ENCODE data around the gene SHBG.
"Not testable (repeated sequence)": the region's sequence is repeated elsewhere in the genome, so short reads cannot be mapped to it uniquely, and the experiment has no call there.

Gene SHBG

DNA sequence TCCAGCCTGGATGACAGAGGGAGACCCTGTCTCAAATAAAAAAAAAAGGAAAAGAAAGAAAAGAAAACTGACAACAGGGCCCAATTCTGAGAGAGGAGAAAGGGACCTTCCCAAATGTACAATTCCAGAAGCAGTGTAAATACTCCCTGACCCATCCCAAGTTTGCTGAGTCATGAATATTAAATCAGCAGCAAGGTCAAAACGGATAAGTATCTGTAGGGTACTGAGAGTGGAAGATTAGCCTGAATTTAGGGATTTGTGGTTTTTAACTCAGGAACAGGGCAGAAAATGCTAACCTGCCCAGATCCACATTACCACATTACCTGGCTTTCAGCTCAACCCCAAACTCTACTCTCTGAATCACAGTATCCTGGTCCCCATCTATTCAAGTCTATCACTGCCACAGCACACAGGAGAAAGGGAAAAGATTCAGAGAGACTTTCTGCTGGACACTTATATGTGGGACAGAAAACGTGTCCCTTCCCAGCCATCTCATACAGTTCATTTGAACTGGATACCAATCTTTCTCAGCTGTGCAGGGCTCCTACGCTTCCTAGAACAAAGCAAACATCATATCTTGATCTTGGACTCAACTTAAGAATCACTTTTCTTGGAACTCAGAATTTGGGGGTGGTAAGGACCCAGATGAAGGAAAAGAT is 18.2 kb upstream of the SHBG start:
- DNase-seq = no peak

DNA sequence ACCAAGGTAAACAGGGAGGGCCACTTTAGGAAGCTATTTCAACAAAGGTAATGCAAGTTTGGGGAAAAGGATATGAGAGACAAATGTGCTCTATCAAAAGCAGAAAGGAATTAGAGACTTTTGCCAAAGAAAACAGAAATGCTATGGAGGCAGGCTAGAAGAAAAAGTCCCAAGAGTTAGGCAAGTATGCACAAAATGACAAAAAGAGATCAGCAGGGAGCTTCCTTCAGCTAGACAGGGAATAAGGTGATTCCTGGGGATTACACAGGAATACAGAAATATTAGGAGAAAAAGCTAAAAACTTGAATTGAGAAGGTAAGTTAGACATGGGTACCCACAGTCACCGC is 17.7 kb upstream of the SHBG start:
- no peak for DNase-seq

DNA sequence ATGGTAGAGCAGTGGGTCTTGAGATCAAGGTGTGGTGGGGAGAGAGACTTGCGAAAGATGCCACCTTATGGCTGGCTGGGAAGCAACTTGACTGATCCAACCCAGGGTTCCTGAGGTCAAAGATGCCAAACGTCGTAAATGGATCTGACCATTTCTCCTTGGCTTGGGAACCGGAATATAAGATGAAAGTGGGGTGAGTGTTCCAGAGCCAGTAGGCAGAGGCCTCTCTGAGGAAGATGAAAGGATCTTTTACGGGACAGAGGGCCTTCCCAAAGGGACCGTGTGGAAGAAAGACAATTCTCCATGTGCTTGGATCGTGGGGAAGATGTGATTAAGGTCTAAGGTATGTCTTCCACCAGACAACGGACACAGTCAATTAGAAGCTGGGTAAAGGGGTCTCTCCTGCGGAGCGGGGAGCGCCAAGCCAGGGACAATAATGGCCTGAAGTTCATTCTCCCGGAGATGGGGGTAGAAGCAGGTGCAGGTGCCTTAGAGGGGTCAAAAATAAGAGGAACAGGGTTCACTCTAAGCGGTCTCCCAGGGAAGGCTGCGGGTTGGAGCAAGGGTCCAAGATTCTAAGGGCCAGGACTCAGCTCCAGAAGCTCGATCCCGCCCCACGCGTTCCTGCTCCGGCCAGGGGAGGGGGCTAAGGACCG is 16.0 kb upstream of the SHBG start:
- peak; percentile 63 for DNase-seq

DNA sequence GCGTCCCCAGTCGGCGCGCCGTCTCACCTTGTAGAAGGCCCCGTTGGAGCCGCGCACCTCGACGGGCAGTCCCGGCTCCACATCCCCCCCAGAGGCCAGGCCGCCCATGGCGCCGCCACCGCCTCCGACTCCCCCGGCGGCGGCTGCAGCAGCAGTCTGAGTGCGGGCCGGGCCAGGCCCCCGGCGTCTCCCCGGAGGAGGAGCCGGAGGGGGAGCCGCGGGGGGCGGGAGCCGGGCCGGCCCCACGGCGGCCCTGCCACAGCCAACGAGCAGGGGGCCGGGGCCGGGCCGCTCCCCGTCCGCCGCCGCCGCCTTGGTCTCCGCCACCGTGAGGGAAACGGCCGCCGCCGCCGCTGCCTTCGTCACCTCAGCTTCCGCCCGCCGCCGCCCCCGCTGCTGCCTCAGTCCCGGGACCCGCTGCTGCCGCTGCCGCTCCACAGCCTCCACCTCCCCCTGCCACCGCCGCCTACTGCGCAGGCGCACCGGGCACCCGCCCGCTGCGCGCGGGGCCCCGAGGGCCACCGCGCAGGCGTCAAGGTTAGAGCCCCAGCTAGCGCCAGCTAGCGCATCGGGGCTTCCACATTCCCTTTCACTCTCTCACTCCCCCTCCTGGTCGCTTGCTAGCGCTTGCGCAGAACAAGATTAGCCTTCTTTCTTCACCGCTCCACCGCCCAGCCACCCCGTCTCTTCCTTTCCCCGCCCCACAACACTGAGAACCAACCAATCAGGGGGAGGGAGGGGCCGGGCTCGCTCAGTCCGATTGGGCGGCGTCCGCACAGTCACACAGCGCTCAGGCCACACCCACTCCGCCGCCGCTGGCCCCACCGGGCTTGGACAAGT is 15.3 kb upstream of the SHBG start, which contains the start of gene FXR2:
Gene FXR2 (minus strand): TSS at position 473 of the 840 bp plus-strand sequence. CDS start 365 bp downstream, at position 108.
- peak; percentile 100 for DNase-seq

DNA sequence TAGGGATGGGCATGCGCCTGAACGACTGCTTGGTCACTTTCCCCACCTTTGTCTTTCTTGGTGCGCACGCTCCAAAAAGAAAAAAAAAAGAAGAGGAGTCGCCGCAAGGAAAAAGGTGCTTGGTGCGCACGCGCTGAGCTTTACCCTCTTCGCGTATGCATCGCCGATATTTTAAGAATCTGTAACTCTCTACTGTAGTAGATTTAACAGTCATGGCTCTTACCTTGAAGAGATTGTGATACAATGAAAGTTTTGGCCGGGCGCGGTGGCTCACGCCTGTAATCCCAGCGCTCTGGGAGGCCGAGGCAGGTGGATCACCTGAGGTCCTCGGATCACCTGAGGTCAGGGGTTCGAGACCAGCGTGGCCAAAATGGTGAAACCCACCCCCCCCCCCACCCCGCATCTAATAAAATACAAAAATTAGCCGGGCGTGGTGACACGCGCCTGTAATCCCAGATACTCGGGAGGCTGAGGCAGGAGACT is 14.6 kb upstream of the SHBG start:
- DNase-seq = no peak

DNA sequence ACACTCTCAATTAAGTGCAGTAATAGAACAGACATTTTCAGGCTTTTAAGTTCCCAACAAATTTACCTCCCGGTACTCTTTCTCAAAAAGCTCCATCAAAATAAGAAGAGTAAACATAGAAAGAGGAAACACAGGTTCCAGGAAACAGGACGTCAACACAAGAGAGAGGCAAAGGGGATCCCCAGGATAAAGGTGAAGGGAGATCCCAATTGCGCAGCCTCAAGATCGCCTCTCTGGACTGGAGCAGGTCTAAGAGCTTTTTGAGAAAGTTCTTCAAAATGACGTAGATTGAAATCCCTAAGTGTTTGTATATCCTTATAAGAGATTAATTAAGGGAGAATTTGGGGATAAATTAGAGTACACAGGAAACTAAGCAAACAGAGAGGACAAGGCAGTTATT is 11.3 kb upstream of the SHBG start:
- DNase-seq = no peak

DNA sequence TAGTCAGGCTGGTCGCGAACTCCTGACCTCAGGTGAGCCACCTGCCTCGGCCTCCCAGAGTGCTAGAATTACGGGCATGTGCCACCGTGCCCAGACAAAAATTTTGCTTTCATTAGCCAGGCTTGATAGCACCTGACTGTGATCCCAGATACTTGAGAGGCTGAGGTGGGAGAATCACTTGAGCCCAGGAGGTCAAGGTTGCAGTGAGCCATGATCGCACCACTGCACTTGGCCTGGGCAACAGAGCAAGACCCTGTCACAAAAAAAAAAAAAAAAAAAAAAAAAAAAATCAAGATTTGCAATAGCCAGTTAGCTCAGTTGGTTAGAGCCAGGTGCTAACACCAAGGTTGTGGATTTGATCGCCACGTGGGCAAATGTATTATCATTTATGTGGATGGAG is 9.1 kb upstream of the SHBG start:
- DNase-seq = no peak

DNA sequence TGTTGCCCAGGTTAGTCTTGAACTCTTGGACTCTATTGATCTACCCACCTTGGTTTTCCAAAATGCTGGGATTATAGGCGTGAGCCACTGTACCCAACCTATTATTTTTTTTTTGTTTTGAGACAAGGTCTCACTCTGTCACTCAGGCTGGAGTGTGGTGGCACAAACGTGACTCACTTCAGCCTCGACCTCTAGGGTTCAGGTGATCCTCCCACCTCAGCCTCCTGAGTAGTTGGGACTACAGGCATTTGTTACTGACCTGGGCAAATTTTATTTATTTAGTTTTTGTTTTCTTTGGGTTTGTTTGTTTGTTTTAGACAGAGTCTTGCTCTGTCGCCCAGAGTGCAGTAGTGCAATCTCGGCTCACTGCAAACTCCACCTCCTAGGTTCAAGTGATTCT is 6.3 kb upstream of the SHBG start:
- no peak for DNase-seq

DNA sequence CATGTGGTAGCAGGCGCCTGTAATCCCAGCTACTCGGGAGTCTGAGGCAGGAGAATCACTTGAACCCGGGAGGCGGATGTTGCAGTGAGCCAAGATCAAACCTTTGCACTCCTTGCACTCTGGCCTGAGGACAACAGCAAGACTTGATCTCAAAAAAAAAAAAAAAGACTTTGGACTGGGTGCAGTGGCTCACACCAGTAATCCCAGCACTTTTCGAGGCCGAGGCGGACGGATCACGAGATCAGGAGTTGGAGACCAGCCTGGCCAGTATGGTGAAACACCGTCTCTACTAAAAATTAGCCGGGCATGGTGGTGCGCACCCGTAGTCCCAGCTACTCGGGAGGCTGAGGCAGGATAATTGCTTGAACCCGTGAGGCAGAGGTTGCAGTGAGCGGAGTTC is 4.2 kb upstream of the SHBG start:
- DNase-seq = not testable (repeated sequence)

DNA sequence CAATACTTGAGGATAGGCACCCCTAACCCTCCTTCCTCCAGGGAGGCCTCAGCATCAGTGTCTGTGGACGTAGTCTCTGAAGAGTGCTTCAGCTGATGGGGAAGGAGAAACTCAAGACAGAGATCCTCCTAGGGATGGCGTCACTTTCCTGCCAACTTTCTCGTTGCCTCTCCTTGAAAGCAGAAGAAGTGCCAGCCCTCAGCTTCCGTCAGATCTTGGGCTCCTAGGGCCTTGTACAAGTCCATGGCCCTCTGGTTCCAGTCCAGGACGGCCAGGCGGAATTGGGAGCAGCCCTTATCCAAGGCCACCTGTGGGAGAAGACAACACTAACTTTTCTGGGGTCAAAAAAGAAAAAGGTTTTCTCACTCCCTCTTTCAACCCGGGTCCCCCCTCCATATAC is 3.6 kb upstream of the SHBG start:
- no peak for DNase-seq

DNA sequence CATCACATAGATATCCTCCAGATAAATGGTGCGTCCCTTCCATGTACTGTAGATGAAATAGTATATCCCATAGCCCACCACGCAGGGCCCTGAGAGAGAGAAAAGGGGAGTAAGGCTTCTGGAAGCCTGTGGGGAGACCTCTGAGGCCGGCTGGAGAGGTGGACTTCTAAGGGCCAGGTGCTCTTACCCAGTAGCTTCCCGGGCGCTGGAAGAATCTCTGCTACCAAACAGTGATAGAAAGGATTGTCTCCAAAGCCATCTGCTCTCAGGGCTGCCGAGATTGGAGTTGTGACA is 3.0 kb upstream of the SHBG start:
- DNase-seq = no peak

DNA sequence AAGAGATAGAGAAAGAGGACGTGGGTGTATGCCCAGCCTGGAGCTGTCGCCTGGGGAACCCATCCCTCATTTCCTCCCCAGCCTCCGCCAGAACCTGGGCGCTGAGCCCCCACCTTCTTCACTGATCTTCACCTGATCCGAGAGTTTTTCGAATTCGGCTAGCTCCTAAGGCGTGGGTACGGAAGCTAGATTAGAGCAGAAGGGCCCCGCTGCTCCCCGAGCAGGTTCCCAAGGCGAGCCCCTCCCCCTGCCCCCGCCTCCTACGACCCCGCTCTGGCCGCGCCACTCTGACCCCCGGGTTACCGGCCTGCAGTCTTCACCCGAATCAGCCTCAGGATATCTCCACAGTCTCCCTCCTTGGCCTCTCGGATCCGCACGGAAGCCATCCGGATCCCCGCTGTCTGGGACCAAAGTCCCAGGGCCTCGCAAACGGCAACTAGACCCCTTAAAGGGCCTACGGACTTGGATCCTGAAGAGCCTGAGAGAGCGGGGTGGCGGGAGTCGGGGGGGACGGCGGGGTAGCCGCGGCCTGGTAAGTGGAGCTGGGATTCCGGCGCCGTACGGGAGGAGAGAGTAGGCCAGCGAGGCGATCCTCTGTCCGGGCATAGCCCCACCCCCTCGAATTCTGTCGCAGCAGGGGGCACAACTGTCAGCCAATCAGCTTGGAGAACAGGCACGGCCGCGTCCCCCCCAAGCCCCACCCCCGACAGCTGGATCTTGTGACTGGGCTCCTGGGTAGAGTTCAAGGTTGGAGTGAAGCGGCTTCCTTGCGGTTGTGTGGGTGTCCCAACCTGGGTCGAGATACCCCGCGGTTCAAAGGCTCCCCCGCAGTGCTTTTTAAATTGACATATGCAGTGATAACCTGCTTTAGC is 2.4 kb upstream of the SHBG start, which contains the start of gene SAT2:
Gene SAT2 (minus strand): TSS at position 572 of the 872 bp plus-strand sequence. CDS start 186 bp downstream, at position 386.
- peak; percentile 95 for DNase-seq

DNA sequence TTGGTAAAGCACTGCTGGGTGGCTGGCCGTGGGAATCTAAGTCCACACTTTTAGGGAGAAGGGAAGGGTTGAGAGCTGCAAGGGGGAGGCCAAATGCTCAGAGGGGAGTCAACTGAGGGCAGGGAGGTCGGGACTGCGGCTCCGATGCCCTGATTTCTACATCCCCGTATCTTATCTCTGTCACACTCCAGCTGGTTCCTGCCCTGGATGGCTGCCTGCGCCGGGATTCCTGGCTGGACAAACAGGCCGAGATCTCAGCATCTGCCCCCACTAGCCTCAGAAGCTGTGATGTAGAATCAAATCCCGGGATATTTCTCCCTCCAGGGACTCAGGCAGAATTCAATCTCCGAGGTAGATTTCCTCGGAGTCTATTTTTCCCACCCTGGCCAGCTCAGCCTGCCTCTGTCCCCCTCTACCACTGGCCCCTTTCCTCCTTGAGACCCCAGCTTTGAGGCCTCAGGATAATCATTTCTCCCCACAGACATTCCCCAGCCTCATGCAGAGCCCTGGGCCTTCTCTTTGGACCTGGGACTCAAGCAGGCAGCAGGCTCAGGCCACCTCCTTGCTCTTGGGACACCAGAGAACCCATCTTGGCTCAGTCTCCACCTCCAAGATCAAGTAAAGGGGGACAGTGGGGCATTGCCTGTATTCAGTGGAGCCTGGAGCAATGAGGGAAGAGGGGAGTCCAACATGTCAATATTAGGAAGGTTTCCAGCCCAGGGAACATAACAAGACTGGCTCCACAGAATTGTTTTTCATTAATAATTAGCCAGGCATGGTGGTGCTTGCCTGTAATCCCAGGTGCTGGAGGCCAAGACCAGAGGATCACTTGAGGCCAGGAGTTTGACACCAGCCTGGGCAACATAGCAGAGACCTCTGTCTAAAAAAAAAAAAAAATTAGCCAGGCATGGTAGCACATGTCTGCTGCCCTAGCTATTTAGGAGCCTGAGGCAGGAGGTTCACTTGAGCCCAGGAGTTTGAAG is 1.8 kb downstream of the SHBG start:
- DNase-seq = no peak

DNA sequence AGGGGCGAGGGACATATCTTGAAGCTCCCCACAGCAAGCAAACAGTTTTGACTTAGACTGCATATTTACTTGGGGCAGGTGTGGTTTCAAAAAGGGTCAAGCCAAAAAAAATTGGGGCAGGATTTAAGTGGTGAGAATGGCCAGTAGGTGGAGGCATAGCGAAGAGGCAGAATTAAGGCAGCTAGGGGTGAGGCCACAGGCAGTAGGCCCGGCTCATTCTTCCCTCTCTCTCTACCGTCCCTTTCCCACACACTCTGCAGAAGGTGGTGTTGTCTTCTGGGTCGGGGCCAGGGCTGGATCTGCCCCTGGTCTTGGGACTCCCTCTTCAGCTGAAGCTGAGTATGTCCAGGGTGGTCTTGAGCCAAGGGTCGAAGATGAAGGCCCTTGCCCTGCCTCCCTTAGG is 2.6 kb downstream of the SHBG start:
- DNase-seq = peak; percentile 44

DNA sequence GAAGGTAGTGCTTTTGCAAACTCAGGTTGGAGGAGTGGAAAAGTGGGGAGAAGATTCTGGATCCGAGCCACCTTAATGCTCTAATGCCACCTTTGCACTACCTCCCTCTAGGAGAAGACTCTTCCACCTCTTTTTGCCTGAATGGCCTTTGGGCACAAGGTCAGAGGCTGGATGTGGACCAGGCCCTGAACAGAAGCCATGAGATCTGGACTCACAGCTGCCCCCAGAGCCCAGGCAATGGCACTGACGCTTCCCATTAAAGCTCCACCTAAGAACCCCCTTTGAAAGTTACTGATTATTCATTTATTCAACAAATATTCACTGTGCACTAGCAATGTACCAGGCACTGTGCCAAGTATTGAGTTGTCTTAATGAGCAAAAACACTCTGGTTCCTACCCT is 3.2 kb downstream of the SHBG start:
- no peak for DNase-seq

DNA sequence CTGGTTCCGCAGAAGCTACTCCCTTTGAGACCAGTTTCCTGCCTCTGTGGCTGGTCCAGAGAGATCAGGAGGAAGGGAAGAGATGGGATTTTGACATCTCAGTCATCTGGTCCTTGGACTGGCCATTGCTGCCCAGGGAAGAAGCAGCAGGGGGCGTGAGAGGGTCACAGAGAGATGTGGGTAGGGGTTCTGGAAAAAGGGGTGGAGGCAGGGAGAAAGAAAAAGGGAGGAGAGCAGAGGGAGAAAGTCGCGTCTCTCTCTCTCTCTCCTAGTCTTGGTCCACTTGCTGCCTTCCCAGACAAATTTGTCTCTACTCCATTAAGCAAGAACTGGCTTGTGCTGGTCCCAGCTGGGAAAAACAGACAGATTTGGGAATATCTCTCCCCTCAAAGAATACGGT is 4.4 kb downstream of the SHBG start:
- peak; percentile 32 for DNase-seq

DNA sequence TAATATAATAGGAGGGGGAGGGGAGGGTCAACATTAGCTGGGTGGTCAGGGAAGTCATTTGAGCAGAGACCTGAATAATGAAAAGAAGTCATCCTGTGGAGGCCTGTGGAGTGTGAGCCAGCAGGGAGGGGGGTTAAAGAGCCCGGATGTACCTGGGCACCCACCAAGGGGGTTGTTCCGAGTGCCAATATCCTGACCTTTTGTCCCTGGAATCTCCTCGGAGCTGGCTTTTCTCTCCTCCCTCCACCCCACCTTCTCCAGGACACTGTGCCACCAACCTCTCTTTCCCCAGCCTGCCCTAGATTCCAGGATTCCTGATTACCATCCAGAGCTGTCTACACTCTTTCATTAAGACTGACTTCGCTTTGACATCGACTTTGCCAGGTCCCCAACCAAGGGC is 6.2 kb downstream of the SHBG start:
- DNase-seq = no peak

DNA sequence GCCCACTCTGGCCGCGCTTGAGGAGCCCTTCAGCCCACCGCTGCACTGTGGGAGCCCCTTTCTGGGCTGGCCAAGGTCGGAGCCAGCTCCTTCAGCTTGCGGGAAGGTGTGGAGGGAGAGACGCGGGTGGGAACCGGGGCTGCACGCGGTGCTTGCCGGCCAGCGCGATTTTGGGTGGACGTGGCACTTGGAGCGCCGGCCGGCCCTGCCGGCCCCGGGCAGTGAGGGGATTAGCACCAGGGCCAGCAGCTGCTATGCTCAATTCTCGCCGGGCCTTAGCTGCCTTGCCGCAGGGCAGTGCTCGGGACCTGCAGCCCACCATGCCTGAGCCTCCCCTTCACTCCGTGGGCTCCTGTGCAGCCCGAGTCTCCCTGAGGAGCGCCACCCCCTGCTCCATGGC is 10.8 kb downstream of the SHBG start:
- DNase-seq = no peak

DNA sequence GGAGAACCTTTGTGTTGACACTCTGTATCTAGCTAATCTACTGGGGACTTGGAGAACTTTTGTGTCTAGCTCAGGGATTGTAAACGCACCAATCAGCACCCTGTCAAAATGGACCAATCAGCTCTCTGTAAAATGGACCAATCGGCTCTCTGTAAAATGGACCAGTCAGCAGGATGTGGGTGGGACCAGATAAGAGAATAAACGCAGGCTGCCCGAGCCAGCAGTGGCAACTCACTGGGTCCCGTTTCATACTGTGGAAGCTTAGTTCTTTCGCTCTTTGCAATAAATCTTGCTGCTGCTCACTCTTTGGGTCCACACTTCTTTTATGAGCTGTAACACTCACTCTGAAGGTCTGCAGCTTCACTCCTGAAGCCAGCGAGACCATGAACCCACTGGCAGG is 11.7 kb downstream of the SHBG start:
- DNase-seq = not testable (repeated sequence)

DNA sequence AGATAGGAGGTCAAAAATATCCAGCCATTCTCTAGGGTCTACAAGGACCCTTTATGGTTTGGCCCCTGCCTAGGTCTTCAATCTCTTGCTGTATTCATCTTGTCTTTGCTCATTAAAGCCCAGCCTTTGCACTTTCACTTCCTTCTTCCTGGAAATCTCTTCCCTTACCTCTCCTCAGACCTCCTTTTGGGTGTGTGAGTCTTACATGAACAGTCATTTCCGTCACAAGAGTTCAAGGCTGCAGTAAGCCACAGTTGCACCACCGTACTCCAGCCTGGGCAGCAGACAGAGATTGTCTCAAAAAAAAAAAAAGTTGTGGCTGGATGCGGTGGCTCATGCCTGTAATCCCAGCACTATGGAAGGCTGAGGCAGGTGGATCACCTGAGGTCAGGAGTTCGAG is 14.8 kb downstream of the SHBG start:
- DNase-seq = no peak

DNA sequence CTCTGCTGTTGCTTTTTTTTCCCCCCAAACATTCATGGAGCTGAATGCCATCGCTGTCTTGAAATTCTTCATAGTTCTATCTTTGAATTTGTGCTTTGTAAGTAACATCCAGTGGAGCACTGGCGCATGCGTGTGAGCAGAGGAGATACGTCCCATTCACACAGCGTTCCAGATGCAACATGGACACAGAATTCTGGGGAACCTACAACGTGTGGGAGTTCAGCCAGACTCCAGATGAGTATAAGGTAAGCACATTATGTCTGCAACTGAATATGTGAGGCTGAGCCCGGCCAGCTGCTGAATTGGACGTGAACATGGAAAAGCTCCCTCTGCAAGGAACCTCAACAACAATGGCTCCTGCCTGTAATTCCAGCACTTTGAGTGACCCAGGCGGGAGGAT is 16.5 kb downstream of the SHBG start:
- DNase-seq = no peak
